Kidney (tissue), 14 donors: ENCODE results near the gene MAP3K13. TPM values are rescaled to one million over a fixed set of nuclear protein-coding genes. Genes with fewer than 3 reads are reported as not detected.
A peak's percentile ranks its signal among the peaks of the same experiment; 100 is the strongest.

Experiments used
- DNase-seq, 5 donors: peaks; one replicate each; pipeline ENCODE4 v3.0.0-alpha.2; 2013 to 2020
- FAIRE-seq: peaks from 2 replicates; lab custom pipeline; 2012; peaks lifted over from hg19 to GRCh38; lab: Jason Lieb, UNC
- H3K27ac ChIP-seq, 2 donors: one replicate each; pipeline ENCODE4 v1.7.0; 2013; ENCODE audit warnings: low read depth in 2 of 2, low read length in 2 of 2, inconsistent platforms in 1 of 2
- H3K27me3 ChIP-seq: one replicate; pipeline ENCODE4 v1.7.1; 2013; ENCODE audit warnings: low read length, inconsistent platforms; ENCODE audit not compliant: control insufficient read depth, insufficient read depth
- H3K36me3 ChIP-seq, 3 donors: one replicate each; pipeline versions ENCODE4 v1.7.0 to v1.7.1; 2013; ENCODE audit warnings: low read length in 3 of 3, control low read depth in 1 of 3, inconsistent platforms in 1 of 3; ENCODE audit not compliant: insufficient read depth in 3 of 3, control insufficient read depth in 2 of 3
- H3K4me1 ChIP-seq, 3 donors: one replicate each; pipeline versions ENCODE4 v1.7.0 to v1.7.1; 2013; ENCODE audit warnings: low read length in 3 of 3, inconsistent platforms in 1 of 3, low read depth in 1 of 3; ENCODE audit not compliant: control insufficient read depth in 2 of 3, insufficient read depth in 2 of 3
- H3K4me3 ChIP-seq, 3 donors: one replicate each; pipeline versions ENCODE4 v1.7.0 to v1.8.1; 2013; ENCODE audit warnings: low read length in 3 of 3, control low read depth in 1 of 3, inconsistent platforms in 1 of 3
- H3K9ac ChIP-seq, 3 donors: one replicate each; pipeline versions ENCODE4 v1.7.0 to v1.7.1; 2013; ENCODE audit warnings: low read length in 3 of 3, control low read depth in 1 of 3, inconsistent platforms in 1 of 3
- H3K9me3 ChIP-seq, 3 donors: one replicate each; pipeline versions ENCODE4 v1.7.0 to v1.7.1; 2013; ENCODE audit warnings: low read length in 3 of 3, control low read depth in 1 of 3, inconsistent platforms in 1 of 3; ENCODE audit not compliant: control insufficient read depth in 2 of 3, insufficient read depth in 1 of 3
- intact Hi-C: fragments of 100-400 bp; cut with DNase I; formaldehyde crosslinking; loops from one replicate; pipeline ENCODE4 v1.11.1; 2022
- polyA plus RNA-seq: library from polyadenylated mRNA; stranded (reverse); fragments of 350-450 nt; fragmentation: Illumina TruSeq; extraction: RNeasy Lipid Tissue Mini Kit (QIAGEN cat#74804); gene quantifications from one replicate; pipeline ENCODE4 v1.2.3, GENCODE V29; 2014; ENCODE audit warnings: low read depth, low replicate concordance; ENCODE audit not compliant: insufficient read depth
- total RNA-seq: library from RNA; stranded (reverse); fragmentation: NEBNext Ultra II Directional; extraction: Animal tissue kit (Norgen Biotek cat#: 25700); gene quantifications from one replicate; pipeline ENCODE4 v1.2.1, GENCODE V29; 2021
- TF ChIP-seq, protein P1 (sequence below): IDR thresholded peaks from 3 replicates; pipeline ENCODE4 v1.5.1; 2012; ENCODE audit warnings: mild to moderate bottlenecking, moderate library complexity, borderline replicate concordance; ENCODE audit not compliant: insufficient read depth; ENCODE audit errors: extremely low read depth
- donor health status: control.
- donor health status: control.
- donor health status: control.
- donor health status: control.
- donor health status: control.
- donor health status: DM: yes; HTN: yes; CAD: no.
- donor health status: Normal renal cell carcinoma (clear cell type).

MAP3K13 gene
- total and polyA plus RNA-seq, 2 donors from 2014 or later: 33.0 to 44.1 TPM

GRCh38 chr3:185399737-185400667 is 37.1 kb downstream of the MAP3K13 start:
- Histone ChIP-seq H3K9me3 (no peaks in the 10 kb centered on the region), H3K4me3 (no peak overlapping the region), H3K4me1 (peaks cover 0 to 11% (median 4%) of the 10 kb centered on the region in 3 donors), H3K27ac (no peak overlapping the region), H3K9ac (no peak overlapping the region), H3K36me3 (no peaks in the 10 kb centered on the region), H3K27me3 (no peaks in the 10 kb centered on the region)
- no peak for DNase-seq
- no peak for FAIRE-seq
- TF ChIP-seq, protein P1, sequence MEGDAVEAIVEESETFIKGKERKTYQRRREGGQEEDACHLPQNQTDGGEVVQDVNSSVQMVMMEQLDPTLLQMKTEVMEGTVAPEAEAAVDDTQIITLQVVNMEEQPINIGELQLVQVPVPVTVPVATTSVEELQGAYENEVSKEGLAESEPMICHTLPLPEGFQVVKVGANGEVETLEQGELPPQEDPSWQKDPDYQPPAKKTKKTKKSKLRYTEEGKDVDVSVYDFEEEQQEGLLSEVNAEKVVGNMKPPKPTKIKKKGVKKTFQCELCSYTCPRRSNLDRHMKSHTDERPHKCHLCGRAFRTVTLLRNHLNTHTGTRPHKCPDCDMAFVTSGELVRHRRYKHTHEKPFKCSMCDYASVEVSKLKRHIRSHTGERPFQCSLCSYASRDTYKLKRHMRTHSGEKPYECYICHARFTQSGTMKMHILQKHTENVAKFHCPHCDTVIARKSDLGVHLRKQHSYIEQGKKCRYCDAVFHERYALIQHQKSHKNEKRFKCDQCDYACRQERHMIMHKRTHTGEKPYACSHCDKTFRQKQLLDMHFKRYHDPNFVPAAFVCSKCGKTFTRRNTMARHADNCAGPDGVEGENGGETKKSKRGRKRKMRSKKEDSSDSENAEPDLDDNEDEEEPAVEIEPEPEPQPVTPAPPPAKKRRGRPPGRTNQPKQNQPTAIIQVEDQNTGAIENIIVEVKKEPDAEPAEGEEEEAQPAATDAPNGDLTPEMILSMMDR: no peak
- intact Hi-C loops: no loop called here

GRCh38 chr3:185400866-185401265 is 37.9 kb downstream of the MAP3K13 start:
- no peaks in the 10 kb centered on the region for H3K27me3 ChIP-seq
- FAIRE-seq: no peak
- no peak overlapping the region for H3K27ac ChIP-seq
- no peak for DNase-seq
- TF ChIP-seq, protein P1: no peak
- H3K9me3 ChIP-seq: no peaks in the 10 kb centered on the region
- peaks cover 0 to 11% (median 4%) of the 10 kb centered on the region in 3 donors for H3K4me1 ChIP-seq
- intact Hi-C loops: no loop called here
- no peak overlapping the region for H3K9ac ChIP-seq
- H3K36me3 ChIP-seq: no peaks in the 10 kb centered on the region
- no peak overlapping the region for H3K4me3 ChIP-seq

DNA sequence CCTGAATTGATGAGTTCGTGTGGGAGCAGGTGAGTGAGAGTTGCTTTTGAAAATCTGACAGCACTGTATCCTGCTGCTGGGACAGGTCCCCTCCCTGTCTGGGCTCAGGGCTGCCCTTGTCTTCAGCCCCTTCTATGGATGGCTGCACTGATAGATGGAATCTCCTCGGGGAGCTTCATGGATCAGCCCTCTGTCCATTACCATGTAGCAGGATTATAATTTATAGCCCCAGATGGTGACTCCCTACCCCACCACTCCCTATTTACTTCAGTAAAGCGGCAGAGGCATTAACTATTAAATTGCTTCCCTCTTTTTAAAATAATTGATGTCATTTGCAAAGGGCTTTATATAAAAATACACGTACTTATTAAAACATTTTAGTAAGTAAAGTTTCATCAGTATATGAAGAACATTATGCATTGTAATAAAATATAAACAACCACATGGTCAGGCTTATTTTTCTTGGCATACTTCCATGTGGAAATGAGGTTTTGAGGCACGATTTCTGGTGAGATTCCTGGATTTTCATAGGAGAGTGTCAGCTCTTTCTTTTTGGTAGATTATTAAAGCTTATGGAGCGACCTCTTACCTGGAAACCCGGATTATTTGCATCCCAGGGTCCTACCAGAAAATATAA is 38.5 kb downstream of the MAP3K13 start:
- H3K27ac ChIP-seq: no peak overlapping the region
- no peak for FAIRE-seq
- no peaks in the 10 kb centered on the region for H3K27me3 ChIP-seq
- no peaks in the 10 kb centered on the region for H3K36me3 ChIP-seq
- TF ChIP-seq, protein P1: no peak
- DNase-seq: peak in 3 of 5 donors; percentile 15 to 36 (median 32)
- no peak overlapping the region for H3K9ac ChIP-seq
- peaks cover 0 to 11% (median 4%) of the 10 kb centered on the region in 3 donors for H3K4me1 ChIP-seq
- intact Hi-C loops: no loop called here
- H3K9me3 ChIP-seq: no peaks in the 10 kb centered on the region
- no peak overlapping the region for H3K4me3 ChIP-seq
